ENCODE results near the gene GSG1L2. TPM values are rescaled to one million over a fixed set of nuclear protein-coding genes. Genes with fewer than 3 reads are reported as not detected.

The GSG1L2 gene
- total RNA-seq, 1 donor from 2014 or later: not detected

GRCh38 chr17:9805769-9806168 is 16.1 kb downstream of the GSG1L2 start:
- TF ChIP-seq, protein P1, sequence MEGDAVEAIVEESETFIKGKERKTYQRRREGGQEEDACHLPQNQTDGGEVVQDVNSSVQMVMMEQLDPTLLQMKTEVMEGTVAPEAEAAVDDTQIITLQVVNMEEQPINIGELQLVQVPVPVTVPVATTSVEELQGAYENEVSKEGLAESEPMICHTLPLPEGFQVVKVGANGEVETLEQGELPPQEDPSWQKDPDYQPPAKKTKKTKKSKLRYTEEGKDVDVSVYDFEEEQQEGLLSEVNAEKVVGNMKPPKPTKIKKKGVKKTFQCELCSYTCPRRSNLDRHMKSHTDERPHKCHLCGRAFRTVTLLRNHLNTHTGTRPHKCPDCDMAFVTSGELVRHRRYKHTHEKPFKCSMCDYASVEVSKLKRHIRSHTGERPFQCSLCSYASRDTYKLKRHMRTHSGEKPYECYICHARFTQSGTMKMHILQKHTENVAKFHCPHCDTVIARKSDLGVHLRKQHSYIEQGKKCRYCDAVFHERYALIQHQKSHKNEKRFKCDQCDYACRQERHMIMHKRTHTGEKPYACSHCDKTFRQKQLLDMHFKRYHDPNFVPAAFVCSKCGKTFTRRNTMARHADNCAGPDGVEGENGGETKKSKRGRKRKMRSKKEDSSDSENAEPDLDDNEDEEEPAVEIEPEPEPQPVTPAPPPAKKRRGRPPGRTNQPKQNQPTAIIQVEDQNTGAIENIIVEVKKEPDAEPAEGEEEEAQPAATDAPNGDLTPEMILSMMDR (IDR thresholded peaks at IDR 0.05; ENCODE audit: insufficient read depth, low read length, poor library complexity, severe bottlenecking): no peak

DNA sequence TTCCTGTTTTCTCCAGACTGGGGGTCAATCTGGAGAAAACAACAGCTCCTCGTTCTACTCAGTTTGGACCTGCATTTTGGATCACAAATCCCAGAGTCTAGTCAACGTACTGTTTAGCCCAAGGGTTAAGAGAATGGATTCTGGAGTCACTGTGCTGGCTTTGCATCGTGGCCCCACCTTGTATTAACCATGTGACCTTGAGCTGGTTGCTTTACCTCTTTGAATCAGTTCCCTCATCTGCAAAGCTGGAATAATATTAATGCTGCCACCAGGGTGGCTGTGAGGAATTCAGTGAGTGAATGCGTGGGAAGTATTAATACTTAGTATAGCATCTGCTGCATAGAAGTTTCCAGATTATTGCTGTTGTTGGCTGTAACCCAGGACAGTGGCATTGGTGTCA is 19.2 kb downstream of the GSG1L2 start:
- H3K4me3 ChIP-seq (ENCODE audit: low read depth, low read length): no peak overlapping the region
- H3K27me3 ChIP-seq (ENCODE audit: control insufficient read depth, insufficient read depth, low read length): peaks cover 5% of the 10 kb centered on the region
- no peaks in the 10 kb centered on the region for H3K36me3 ChIP-seq (ENCODE audit: control insufficient read depth, insufficient read depth, low read length)
- TF ChIP-seq, protein P1 (IDR thresholded peaks at IDR 0.05; ENCODE audit: insufficient read depth, low read length, poor library complexity, severe bottlenecking): no peak
- DNase-seq (ENCODE audit: low read depth): no peak

More at GRCh38 chr17:9805769-9806168, 16.1 kb downstream of the GSG1L2 start:
- H3K4me3 ChIP-seq (ENCODE audit: low read depth, low read length): no peak overlapping the region
- H3K36me3 ChIP-seq (ENCODE audit: control insufficient read depth, insufficient read depth, low read length): no peaks in the 10 kb centered on the region
- H3K27me3 ChIP-seq (ENCODE audit: control insufficient read depth, insufficient read depth, low read length): peaks cover 5% of the 10 kb centered on the region
- DNase-seq (ENCODE audit: low read depth): no peak

GRCh38 chr17:9802294-9802693 is 19.6 kb downstream of the GSG1L2 start:
- H3K36me3 ChIP-seq (ENCODE audit: control insufficient read depth, insufficient read depth, low read length): no peaks in the 10 kb centered on the region
- H3K27me3 ChIP-seq (ENCODE audit: control insufficient read depth, insufficient read depth, low read length): peaks cover 5% of the 10 kb centered on the region
- no peak overlapping the region for H3K4me3 ChIP-seq (ENCODE audit: low read depth, low read length)
- TF ChIP-seq, protein P1 (IDR thresholded peaks at IDR 0.05; ENCODE audit: insufficient read depth, low read length, poor library complexity, severe bottlenecking): no peak
- DNase-seq (ENCODE audit: low read depth): no peak

DNA sequence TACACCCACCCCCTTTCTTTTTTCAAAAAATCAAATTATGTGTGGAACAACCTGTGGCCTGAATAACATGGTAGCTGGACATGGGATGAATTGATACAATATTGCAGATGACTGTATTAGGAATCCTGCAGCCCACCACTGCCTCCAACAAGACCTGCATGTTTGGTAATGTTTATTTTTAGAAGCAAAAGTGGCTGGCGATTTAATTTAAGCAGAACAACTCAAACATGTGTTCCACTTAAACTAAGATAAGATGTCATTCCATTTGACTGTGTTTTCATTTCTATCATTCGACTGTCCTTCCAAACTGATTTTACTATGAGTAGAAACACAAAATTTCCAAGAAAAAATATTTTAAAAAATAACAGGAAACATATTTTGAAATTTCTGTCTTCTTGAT is 20.4 kb downstream of the GSG1L2 start:
- Histone ChIP-seq H3K36me3 (ENCODE audit: control insufficient read depth, insufficient read depth, low read length) (no peaks in the 10 kb centered on the region), H3K27me3 (ENCODE audit: control insufficient read depth, insufficient read depth, low read length) (peaks cover 5% of the 10 kb centered on the region)
- DNase-seq (ENCODE audit: low read depth): no peak

GRCh38 chr17:9798724-9799123 is 23.2 kb downstream of the GSG1L2 start:
- no peak for DNase-seq (ENCODE audit: low read depth)
- Histone ChIP-seq H3K4me3 (ENCODE audit: low read depth, low read length) (no peak overlapping the region), H3K27me3 (ENCODE audit: control insufficient read depth, insufficient read depth, low read length) (no peaks in the 10 kb centered on the region), H3K36me3 (ENCODE audit: control insufficient read depth, insufficient read depth, low read length) (no peaks in the 10 kb centered on the region)
- TF ChIP-seq, protein P1 (IDR thresholded peaks at IDR 0.05; ENCODE audit: insufficient read depth, low read length, poor library complexity, severe bottlenecking): no peak

More for the DNA sequence above, 20.4 kb downstream of the GSG1L2 start:
- TF ChIP-seq, protein P1 (IDR thresholded peaks at IDR 0.05; ENCODE audit: insufficient read depth, low read length, poor library complexity, severe bottlenecking): no peak
- H3K4me3 ChIP-seq (ENCODE audit: low read depth, low read length): no peak overlapping the region

DNA sequence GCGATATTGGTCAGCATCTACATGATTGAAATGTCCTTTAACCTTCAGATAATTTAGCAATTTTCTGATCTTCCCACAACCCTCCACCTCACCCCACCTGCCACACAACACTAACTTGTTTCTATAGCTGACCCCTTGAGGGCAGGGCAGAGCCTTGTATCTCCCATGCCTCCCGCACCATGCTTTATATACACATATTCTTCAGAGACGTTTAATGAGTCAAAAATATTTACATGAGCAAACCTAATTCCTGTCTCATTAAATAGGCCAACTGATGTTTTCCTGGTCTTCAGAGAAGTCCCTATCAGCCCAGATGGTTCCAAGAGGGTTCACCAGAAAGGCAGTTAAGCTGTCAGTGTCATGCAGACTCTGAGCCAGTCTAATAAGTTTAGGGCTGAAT is 23.9 kb downstream of the GSG1L2 start:
- TF ChIP-seq, protein P1 (IDR thresholded peaks at IDR 0.05; ENCODE audit: insufficient read depth, low read length, poor library complexity, severe bottlenecking): no peak
- H3K36me3 ChIP-seq (ENCODE audit: control insufficient read depth, insufficient read depth, low read length): no peaks in the 10 kb centered on the region
- no peak for DNase-seq (ENCODE audit: low read depth)
- no peaks in the 10 kb centered on the region for H3K27me3 ChIP-seq (ENCODE audit: control insufficient read depth, insufficient read depth, low read length)
- no peak overlapping the region for H3K4me3 ChIP-seq (ENCODE audit: low read depth, low read length)
